GM12872 (cell line): ENCODE data around the gene CRADD.

Experiments
- TF ChIP-seq, protein P1 (sequence below): IDR thresholded peaks from 3 replicates; pipeline ENCODE4 v1.5.1; 2011; ENCODE audit warnings: low read depth, mild to moderate bottlenecking, low read length, moderate library complexity; ENCODE audit not compliant: insufficient read depth

CRADD gene

DNA sequence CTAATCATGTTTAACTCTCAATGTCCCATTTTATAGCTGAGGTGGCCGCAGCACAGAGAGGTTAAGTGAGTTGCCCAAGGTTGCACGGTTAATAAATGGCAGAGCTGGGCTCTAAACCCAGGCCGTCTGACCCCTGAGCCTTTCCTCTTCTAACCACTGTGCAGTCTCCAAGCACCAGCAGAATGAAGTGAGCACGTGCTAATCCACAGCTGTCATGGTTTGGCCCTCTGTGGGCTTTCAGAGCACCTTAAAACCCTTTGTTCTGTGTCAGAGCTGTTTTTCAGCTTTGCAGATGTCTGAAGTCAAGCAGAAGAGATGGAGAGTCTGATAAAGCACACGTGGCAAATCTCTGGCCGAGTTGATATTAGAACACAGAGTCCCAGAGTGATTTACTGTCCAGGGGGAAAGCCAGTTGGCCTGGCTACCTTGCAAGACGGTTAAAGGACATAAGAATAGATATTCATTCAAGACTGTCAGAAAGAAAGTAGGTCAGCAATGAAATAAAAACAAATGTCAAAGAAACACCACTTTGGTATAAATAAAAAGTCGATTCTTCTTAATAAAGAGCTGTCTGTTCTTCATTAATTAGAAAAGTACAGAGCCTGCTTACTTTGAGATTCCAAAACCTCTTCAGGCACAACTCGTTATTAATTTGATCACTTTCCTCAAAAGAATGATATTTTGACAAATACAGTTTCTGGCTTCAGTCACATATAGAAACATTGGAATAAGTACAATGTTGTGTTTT, 107.3 kb downstream of the CRADD start:
- TF ChIP-seq, protein P1, sequence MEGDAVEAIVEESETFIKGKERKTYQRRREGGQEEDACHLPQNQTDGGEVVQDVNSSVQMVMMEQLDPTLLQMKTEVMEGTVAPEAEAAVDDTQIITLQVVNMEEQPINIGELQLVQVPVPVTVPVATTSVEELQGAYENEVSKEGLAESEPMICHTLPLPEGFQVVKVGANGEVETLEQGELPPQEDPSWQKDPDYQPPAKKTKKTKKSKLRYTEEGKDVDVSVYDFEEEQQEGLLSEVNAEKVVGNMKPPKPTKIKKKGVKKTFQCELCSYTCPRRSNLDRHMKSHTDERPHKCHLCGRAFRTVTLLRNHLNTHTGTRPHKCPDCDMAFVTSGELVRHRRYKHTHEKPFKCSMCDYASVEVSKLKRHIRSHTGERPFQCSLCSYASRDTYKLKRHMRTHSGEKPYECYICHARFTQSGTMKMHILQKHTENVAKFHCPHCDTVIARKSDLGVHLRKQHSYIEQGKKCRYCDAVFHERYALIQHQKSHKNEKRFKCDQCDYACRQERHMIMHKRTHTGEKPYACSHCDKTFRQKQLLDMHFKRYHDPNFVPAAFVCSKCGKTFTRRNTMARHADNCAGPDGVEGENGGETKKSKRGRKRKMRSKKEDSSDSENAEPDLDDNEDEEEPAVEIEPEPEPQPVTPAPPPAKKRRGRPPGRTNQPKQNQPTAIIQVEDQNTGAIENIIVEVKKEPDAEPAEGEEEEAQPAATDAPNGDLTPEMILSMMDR: no peak

DNA sequence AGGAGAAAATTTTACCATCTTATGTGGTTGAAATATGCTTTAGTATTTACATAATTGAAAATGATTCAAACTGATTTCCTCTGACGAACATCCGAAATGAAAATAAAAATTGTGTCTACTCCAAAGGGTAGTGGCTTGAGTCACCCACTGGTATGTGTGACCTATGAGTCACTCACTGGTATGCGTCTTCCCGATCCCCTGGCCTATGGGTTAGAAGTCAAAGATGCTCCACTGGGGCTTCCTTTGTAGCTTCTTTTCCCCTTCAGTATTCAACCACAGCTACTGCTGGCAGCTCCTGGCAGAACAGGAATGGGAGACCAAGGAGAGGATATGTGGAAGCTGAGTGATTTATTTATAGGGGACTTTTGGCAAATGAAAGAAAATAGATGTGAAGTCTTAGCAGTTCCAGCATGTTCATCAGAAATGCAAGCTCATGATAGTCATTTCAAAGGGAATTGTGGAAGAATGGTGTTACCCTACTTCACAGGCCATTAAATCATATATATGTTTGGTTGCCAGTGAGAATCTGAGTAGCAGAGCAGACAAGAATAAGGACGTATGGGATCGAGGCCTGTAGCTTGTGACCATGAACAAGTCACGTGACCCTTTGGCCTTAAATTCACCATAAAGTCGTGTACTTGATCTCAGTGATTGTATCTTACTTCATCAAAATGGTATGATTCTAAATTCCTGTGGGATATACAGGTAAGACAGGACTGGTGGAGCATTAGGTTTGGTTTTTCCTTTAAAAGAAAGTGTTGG, 108.3 kb downstream of the CRADD start:
- TF ChIP-seq, protein P1: no peak

DNA sequence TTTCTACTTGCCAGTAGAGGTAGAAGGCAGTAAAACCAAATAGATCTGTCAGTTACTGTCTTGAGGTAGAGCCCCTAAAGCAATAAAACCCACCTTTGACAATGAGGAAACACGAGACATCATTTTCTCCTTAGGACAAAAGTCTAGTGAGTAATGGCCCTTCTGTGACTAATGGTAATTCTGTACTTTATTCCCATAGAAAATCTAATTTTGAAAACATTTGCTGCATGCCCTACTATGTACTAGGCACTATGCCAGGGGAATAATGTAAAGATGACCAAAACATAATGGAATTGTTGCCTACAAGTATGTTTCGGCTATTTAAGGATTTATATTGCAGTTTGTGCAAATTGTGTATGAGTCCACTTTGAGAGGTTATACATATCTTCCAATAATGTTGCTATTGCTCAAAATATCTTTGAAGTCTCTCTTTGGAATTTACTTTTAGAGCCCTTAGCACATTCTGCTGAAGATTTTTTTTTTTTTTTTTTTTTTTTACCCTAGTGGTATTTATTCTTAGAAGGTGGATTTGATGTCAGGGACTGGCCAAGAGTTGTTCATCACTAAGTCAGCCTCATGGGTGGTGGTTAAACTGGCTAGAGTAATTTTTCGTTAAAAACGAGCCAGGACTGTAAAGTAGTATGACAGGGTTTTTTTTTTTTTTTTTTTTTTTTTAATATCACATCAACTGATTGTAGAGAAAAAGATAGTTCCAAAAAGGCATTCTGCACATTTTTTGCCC, 109.7 kb downstream of the CRADD start:
- TF ChIP-seq, protein P1: no peak

DNA sequence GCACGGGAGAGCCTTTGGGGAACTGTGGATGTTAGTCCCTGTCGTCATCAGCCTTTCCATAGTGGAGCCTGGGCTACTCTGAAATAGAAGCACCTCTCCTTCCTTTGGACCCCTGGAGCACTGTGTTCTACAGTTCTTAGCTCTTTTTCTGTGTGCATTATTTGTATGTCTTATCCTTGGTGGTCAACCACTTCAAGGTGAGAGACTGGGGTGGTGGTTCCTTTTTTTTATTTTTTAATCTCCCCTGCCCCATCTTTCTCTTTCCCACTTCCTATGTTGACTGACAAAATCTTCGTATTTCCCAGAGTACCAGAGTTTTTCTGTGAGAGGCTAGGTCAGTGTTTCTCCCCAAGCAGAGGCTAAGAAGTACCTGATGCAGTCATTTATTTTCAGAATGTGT, 111.7 kb downstream of the CRADD start:
- TF ChIP-seq, protein P1: no peak

DNA sequence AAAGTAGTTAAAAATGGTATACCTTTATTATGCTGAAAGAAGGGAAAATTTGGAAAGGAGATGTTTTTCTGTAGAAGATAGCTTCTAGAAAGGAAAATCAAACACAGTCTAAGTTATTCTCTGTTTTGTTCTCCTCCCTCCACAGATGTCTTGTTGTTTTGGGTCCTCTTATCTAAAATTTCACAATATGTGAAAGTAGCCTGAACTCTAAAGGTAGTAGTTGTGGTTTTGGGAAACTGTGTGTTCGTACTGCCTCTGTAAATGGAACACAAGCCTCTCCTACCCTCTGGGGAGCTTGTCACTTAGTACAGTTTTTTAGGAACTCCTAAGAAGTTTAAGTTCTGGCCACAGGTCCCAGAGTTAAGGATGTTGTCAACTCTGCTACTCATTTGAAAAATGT, 112.6 kb downstream of the CRADD start:
- TF ChIP-seq, protein P1: no peak

DNA sequence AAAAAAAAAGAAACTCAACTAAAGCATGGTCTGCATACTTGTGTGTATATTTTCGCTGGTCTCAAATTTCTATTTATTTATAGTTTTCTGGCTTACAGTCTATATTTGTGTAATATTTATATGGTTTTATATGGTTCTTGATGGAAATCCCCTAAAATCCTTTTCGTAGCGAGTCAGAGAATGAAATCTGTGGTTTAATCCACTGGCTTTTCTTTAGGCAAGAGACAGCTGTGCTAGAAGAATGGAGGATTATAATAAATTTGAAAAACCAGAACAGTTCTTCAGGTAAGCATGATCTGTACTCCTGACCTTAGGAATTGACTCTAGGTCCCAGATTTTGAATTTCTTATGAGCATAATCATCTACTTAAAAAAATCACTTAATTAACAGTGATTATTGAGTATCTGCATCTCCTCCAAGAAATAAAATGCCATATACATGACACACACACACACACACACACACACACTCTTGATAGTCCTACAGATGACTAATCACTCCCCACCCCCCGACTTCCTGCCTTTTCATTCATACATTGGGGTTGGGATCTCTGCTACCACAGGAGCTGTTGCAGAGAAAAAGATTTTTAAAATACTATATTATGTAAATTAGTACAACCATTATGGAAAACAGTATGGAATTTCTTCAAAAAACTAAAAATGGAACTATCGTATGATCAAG, 113.4 kb downstream of the CRADD start:
- TF ChIP-seq, protein P1: no peak

DNA sequence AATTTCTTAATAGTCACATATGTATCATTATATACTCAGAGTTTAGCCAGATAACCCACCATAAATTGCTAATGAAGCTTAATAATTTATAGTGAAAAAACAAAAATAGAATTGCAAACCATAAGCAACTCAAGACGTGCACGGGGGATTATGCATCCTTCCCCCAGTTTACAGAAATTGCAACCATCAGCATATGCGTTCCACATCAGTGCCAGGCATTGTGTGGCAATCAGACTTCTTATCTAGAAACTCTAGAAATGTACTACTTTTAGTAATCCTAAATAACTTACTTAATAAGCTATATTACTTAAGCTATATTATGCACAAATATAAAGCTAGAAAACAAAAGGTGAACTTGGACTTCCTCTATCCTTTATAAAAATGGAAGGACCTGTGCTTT, 115.8 kb downstream of the CRADD start:
- TF ChIP-seq, protein P1: no peak
